ENCODE measurements around the gene MAP4.

DNA sequence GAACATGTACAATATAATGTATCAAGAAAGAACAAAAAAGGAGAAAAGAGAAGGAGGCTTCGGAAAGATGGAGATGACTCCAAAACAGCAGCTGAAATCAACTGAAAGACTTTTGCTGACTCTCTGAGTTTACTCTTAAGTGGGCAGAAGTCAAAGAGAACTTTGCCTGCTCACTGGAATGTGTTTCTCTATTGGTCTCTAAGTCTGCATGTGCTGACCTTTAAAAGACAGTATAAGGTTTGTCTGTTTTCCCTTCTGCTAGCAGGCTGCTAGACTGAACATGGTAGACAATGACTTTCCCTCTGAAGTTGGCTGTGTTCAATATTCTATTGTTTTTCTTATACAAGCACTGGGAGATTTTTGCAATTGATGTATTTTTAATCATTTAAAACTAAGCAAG lies 7.2 kb upstream of the MAP4 start:
- TF ChIP-seq ESRRA (IDR thresholded peaks at IDR 0.05; ENCODE audit: borderline replicate concordance, low read length) (no peak), SMC3 (IDR thresholded peaks at IDR 0.05) (no peak), MAZ (IDR thresholded peaks at IDR 0.05; ENCODE audit: borderline replicate concordance, low read depth, low read length) (no peak), EP300 (IDR thresholded peaks at IDR 0.05) (no peak), POLR2A (IDR thresholded peaks at IDR 0.05; ENCODE audit: low read length) (no peak), BHLHE40 (IDR thresholded peaks at IDR 0.05; ENCODE audit: low read depth, low read length) (no peak), RFX5 (IDR thresholded peaks at IDR 0.05) (no peak), CHD2 (IDR thresholded peaks at IDR 0.05; ENCODE audit: low read length, partially characterized antibody) (no peak), POLR2AphosphoS2 (conservative IDR thresholded peaks at IDR 0.05; ENCODE audit: low read length) (no peak)
- TF ChIP-seq, protein P1, sequence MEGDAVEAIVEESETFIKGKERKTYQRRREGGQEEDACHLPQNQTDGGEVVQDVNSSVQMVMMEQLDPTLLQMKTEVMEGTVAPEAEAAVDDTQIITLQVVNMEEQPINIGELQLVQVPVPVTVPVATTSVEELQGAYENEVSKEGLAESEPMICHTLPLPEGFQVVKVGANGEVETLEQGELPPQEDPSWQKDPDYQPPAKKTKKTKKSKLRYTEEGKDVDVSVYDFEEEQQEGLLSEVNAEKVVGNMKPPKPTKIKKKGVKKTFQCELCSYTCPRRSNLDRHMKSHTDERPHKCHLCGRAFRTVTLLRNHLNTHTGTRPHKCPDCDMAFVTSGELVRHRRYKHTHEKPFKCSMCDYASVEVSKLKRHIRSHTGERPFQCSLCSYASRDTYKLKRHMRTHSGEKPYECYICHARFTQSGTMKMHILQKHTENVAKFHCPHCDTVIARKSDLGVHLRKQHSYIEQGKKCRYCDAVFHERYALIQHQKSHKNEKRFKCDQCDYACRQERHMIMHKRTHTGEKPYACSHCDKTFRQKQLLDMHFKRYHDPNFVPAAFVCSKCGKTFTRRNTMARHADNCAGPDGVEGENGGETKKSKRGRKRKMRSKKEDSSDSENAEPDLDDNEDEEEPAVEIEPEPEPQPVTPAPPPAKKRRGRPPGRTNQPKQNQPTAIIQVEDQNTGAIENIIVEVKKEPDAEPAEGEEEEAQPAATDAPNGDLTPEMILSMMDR (IDR thresholded peaks at IDR 0.05), result no peak
- TF ChIP-seq, protein P2, sequence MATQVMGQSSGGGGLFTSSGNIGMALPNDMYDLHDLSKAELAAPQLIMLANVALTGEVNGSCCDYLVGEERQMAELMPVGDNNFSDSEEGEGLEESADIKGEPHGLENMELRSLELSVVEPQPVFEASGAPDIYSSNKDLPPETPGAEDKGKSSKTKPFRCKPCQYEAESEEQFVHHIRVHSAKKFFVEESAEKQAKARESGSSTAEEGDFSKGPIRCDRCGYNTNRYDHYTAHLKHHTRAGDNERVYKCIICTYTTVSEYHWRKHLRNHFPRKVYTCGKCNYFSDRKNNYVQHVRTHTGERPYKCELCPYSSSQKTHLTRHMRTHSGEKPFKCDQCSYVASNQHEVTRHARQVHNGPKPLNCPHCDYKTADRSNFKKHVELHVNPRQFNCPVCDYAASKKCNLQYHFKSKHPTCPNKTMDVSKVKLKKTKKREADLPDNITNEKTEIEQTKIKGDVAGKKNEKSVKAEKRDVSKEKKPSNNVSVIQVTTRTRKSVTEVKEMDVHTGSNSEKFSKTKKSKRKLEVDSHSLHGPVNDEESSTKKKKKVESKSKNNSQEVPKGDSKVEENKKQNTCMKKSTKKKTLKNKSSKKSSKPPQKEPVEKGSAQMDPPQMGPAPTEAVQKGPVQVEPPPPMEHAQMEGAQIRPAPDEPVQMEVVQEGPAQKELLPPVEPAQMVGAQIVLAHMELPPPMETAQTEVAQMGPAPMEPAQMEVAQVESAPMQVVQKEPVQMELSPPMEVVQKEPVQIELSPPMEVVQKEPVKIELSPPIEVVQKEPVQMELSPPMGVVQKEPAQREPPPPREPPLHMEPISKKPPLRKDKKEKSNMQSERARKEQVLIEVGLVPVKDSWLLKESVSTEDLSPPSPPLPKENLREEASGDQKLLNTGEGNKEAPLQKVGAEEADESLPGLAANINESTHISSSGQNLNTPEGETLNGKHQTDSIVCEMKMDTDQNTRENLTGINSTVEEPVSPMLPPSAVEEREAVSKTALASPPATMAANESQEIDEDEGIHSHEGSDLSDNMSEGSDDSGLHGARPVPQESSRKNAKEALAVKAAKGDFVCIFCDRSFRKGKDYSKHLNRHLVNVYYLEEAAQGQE (IDR thresholded peaks at IDR 0.05), result no peak

Measured in A549 (cell line).